Cardiac fibroblast (primary cell): ENCODE measurements around the gene OSBPL5.

Experiments
- DNase-seq, 2 donors: peaks; one replicate each; pipeline versions ENCODE4 v3.0.0 to v3.0.0-alpha.2; 2010; ENCODE audit warnings: low read depth in 2 of 2
- H3K4me3 ChIP-seq, 2 donors: replicated peaks in 1 of 2; 1 replicate in 1 of 2; 2 replicates in 1 of 2; pipeline ENCODE4 v1.5.1; 2011; ENCODE audit warnings: low read depth in 2 of 2, low read length in 2 of 2, mild to moderate bottlenecking in 2 of 2, moderate library complexity in 1 of 2
- CTCF ChIP-seq: IDR thresholded peaks from one replicate; pipeline ENCODE4 v1.5.1; 2011; ENCODE audit warnings: low read depth, mild to moderate bottlenecking, low read length, inconsistent platforms

Gene OSBPL5

GRCh38 chr11:3087821-3088800 lies 77.0 kb downstream of the OSBPL5 start:
- no peak for TF ChIP-seq CTCF
- H3K4me3 ChIP-seq = no peak overlapping the region
- DNase-seq = no peak

GRCh38 chr11:3087373-3087772 lies 77.7 kb downstream of the OSBPL5 start:
- no peak for TF ChIP-seq CTCF
- DNase-seq = no peak
- no peak overlapping the region for H3K4me3 ChIP-seq

- DNase-seq = no peak
- no peak overlapping the region for H3K4me3 ChIP-seq
- no peak for TF ChIP-seq CTCF
Observed at GRCh38 chr11:3086671-3087150, 78.4 kb downstream of the OSBPL5 start.

- H3K4me3 ChIP-seq = no peak overlapping the region
- no peak for TF ChIP-seq CTCF
- no peak for DNase-seq
Observed at GRCh38 chr11:3086114-3086513, 79.0 kb downstream of the OSBPL5 start.

- no peak for DNase-seq
Observed at GRCh38 chr11:3085052-3085451, 80.1 kb downstream of the OSBPL5 start.

GRCh38 chr11:3083321-3083720 lies 81.8 kb downstream of the OSBPL5 start:
- no peak for TF ChIP-seq CTCF
- DNase-seq = no peak
- no peak overlapping the region for H3K4me3 ChIP-seq

More at GRCh38 chr11:3085052-3085451, 80.1 kb downstream of the OSBPL5 start:
- no peak for TF ChIP-seq CTCF
- H3K4me3 ChIP-seq = no peak overlapping the region

GRCh38 chr11:3081386-3081751 lies 83.7 kb downstream of the OSBPL5 start:
- DNase-seq = no peak
- no peak overlapping the region for H3K4me3 ChIP-seq
- no peak for TF ChIP-seq CTCF
